GM12872 (cell line): ENCODE data around the gene PIGN.

Source experiments
- CTCF ChIP-seq: IDR thresholded peaks from 3 replicates; pipeline ENCODE4 v1.5.1; 2011; ENCODE audit warnings: low read depth, mild to moderate bottlenecking, low read length, moderate library complexity; ENCODE audit not compliant: insufficient read depth

The PIGN gene

GRCh38 chr18:62109676-62110075 is 77.2 kb downstream of the PIGN start:
- no peak for TF ChIP-seq CTCF

- TF ChIP-seq CTCF, result no peak
These were observed 79.0 kb downstream of the PIGN start for GRCh38 chr18:62107881-62108280.

GRCh38 chr18:62106271-62106670 is 80.6 kb downstream of the PIGN start:
- no peak for TF ChIP-seq CTCF

DNA sequence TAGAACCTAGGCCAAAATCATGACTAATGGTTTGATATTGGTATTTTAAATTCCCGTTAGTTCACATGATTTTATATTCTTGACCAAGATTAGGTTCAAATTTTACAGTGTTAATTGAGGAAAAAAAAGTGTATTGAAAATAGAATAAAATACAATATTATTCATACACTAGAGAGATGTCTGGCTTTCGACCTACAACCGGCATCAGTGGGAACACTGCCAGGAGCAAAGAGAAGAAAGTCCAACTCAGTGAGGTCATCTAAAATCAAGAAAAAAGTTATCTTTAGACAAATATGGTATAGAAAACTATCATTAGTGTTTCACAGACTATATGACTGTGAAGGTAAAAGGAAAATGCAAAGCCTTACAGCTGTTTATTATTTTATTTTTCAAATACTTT is 81.5 kb downstream of the PIGN start:
- no peak for TF ChIP-seq CTCF

- no peak for TF ChIP-seq CTCF
These were observed 84.6 kb downstream of the PIGN start for GRCh38 chr18:62102221-62102620.

DNA sequence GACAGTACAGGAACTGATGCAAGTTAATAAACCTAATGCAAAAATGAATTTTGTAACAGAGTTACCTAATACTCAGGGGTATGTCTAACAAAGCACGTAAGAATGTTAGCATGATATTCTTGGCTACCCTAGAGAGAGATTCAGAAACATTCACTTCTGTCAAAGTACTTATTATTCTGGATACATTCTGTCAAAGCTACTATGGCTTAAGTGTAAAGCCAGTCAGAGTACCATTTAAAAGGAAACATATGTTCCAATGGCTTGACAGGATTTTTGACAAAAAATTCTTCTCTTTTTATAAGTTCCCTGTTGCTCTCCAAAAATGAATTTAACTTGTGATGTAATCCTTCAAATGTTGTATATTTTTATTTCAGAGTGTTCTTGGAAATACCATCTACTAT is 85.5 kb downstream of the PIGN start:
- TF ChIP-seq CTCF, result no peak

DNA sequence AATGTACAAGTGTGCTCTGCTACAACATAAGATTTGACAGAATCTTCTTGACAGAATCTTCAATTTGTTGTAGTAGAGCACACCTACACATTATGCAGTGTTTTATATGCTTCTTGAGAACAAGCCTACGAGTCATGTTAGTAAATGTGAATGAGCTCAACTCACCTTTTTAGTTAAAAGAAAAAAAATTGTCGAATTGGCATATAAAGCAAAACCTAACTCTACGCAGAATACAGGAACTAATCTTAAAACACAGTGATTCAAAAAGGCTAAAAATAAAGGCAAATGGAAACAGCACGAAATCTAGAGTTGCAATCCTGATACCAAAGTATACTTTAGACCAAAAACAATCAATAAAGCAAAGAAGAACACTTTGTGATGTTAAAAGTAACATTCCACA is 87.9 kb downstream of the PIGN start:
- no peak for TF ChIP-seq CTCF

GRCh38 chr18:62097698-62098097 is 89.2 kb downstream of the PIGN start:
- TF ChIP-seq CTCF, result no peak
